Measurements from ENCODE around the gene NRDC.

NRDC gene

GRCh38 chr1:51907079-51907702, 28.7 kb upstream of the NRDC start:
- Histone ChIP-seq H3K36me3 (ENCODE audit: control insufficient read depth in 2 of 2, insufficient read depth in 1 of 2, low read length in 2 of 2) (no peaks in the 10 kb centered on the region; a peak in 1 of 3 replicates), H3K27ac (ENCODE audit: extremely low read depth, low read depth, low read length) (no peak overlapping the region), H3K4me3 (ENCODE audit: low read depth, low read length) (no peak overlapping the region), H3K4me1 (ENCODE audit: control insufficient read depth, insufficient read depth, low read length) (no peaks in the 10 kb centered on the region), H3K9me3 (ENCODE audit: control insufficient read depth, insufficient read depth, low read depth, low read length) (no peaks in the 10 kb centered on the region)
- CTCF ChIA-PET: interaction anchor here (0.5 to 0.7 kb wide), 3 partner anchors 90 to 673 kb away, joined by 3 to 7 read pairs (median 3); no protein-coding TSS in a partner anchor
- TF ChIP-seq ZBTB17 (tag by site-specific recombination; IDR thresholded peaks at IDR 0.05) (peak; percentile 36; the same call in 1 of the 2 replicates), ZNF549 (tag by site-specific recombination; IDR thresholded peaks at IDR 0.05) (no peak), GFI1B (tag by site-specific recombination; IDR thresholded peaks at IDR 0.05) (0 out of 2 replicates have a peak, but pooled peaks have one; percentile 36), ZNF274 (IDR thresholded peaks at IDR 0.05; ENCODE audit: low read length) (no peak), ZNF274 (tag by site-specific recombination; IDR thresholded peaks at IDR 0.05; ENCODE audit: borderline replicate concordance) (no peak), ATF2 (tag by site-specific recombination; IDR thresholded peaks at IDR 0.05; ENCODE audit: low read depth) (no peak)
- POLR2A ChIA-PET: interaction anchor here (1.0 kb wide), 1 partner anchor 12 kb away, joined by 3 read pairs; no protein-coding TSS in a partner anchor

GRCh38 chr1:51906306-51907078, 28.0 kb upstream of the NRDC start:
- TF ChIP-seq SALL2 (tag by site-specific recombination; IDR thresholded peaks at IDR 0.05; ENCODE audit: borderline replicate concordance) (no peak), ZNF24 (tag by site-specific recombination; IDR thresholded peaks at IDR 0.05) (no peak), ZBTB6 (tag by site-specific recombination; IDR thresholded peaks at IDR 0.05) (no peak), ZNF23 (tag by site-specific recombination; IDR thresholded peaks at IDR 0.05; ENCODE audit: borderline replicate concordance) (no peak), KLF9 (tag by site-specific recombination; IDR thresholded peaks at IDR 0.05; ENCODE audit: low read depth) (no peak), KLF7 (tag by site-specific recombination; IDR thresholded peaks at IDR 0.05; ENCODE audit: borderline replicate concordance) (no peak), GLIS1 (tag by site-specific recombination; IDR thresholded peaks at IDR 0.05) (no peak)
- POLR2A ChIA-PET: interaction anchor here (1.0 kb wide), 1 partner anchor 13 kb away, joined by 3 read pairs; no protein-coding TSS in a partner anchor
- Histone ChIP-seq H3K4me1 (ENCODE audit: control insufficient read depth, insufficient read depth, low read length) (no peaks in the 10 kb centered on the region), H3K36me3 (ENCODE audit: control insufficient read depth in 2 of 2, insufficient read depth in 1 of 2, low read length in 2 of 2) (no peaks in the 10 kb centered on the region), H3K9me3 (ENCODE audit: control insufficient read depth, insufficient read depth, low read depth, low read length) (no peaks in the 10 kb centered on the region), H3K27ac (ENCODE audit: extremely low read depth, low read depth, low read length) (no peak overlapping the region), H3K4me3 (ENCODE audit: low read depth, low read length) (no peak overlapping the region)
- CTCF ChIA-PET: interaction anchor here (0.5 to 0.6 kb wide), 2 partner anchors 111 to 673 kb away, joined by 3 read pairs; no protein-coding TSS in a partner anchor

- CTCF ChIA-PET: interaction anchor here (0.9 to 2.3 kb wide), 3 partner anchors 12 to 95 kb away, joined by 3 to 5 read pairs (median 4); no protein-coding TSS in a partner anchor
- no peak for TF ChIP-seq ZBTB7A (tag by site-specific recombination; IDR thresholded peaks at IDR 0.05; ENCODE audit: low read depth)
- no peak for TF ChIP-seq ZNF585B (tag by site-specific recombination; IDR thresholded peaks at IDR 0.05)
- TF ChIP-seq ZNF501 (tag by site-specific recombination; IDR thresholded peaks at IDR 0.05): no peak
- no peak for TF ChIP-seq GLIS2 (tag by site-specific recombination; IDR thresholded peaks at IDR 0.05)
- no peak for TF ChIP-seq ZNF37A (tag by site-specific recombination; IDR thresholded peaks at IDR 0.05)
- no peak for TF ChIP-seq ZNF140 (tag by site-specific recombination; IDR thresholded peaks at IDR 0.05)
- TF ChIP-seq PRDM4 (tag by site-specific recombination; IDR thresholded peaks at IDR 0.05): no peak
- no peak for TF ChIP-seq ZNF366 (tag by site-specific recombination; conservative IDR thresholded peaks at IDR 0.05)
- no peak for TF ChIP-seq ZFP37 (tag by site-specific recombination; IDR thresholded peaks at IDR 0.05)
- TF ChIP-seq OSR2 (tag by site-specific recombination; IDR thresholded peaks at IDR 0.05): no peak
- TF ChIP-seq ZNF335 (tag by site-specific recombination; conservative IDR thresholded peaks at IDR 0.05): no peak
- TF ChIP-seq ZNF580 (tag by site-specific recombination; IDR thresholded peaks at IDR 0.05): no peak
- no peak for TF ChIP-seq ZNF266 (tag by site-specific recombination; IDR thresholded peaks at IDR 0.05; ENCODE audit: low read depth)
These were observed 23.9 kb upstream of the NRDC start for GRCh38 chr1:51902456-51902855.

More at GRCh38 chr1:51902456-51902855, 23.9 kb upstream of the NRDC start:
- no peaks in the 10 kb centered on the region for H3K36me3 ChIP-seq (ENCODE audit: control insufficient read depth in 2 of 2, insufficient read depth in 1 of 2, low read length in 2 of 2)
- H3K4me3 ChIP-seq (ENCODE audit: low read depth, low read length): no peak overlapping the region
- POLR2A ChIA-PET: no interaction called here
- H3K27ac ChIP-seq (ENCODE audit: extremely low read depth, low read depth, low read length): no peak overlapping the region
- no peaks in the 10 kb centered on the region for H3K9me3 ChIP-seq (ENCODE audit: control insufficient read depth, insufficient read depth, low read depth, low read length)
- no peaks in the 10 kb centered on the region for H3K4me1 ChIP-seq (ENCODE audit: control insufficient read depth, insufficient read depth, low read length)
